HepG2 (cell line): ENCODE measurements around the gene RBM44. TPM values are rescaled to one million over a fixed set of nuclear protein-coding genes. Genes with fewer than 3 reads are reported as not detected.
A peak's percentile ranks its signal among the peaks of the same experiment; 100 is the strongest.

Experiments
- ATAC-seq: fragments of 200-7000 bp; cut with Tn5 transposase; 3 replicates; pipeline ENCODE4 v1.9.1; 2020; ENCODE audit warnings: mild to moderate bottlenecking, moderate library complexity
- BruUV-seq: library from RNA; stranded (reverse); fragments of 400-500 nt; replicated peaks from 2 replicates; lab custom pipeline; 2021; lab: Mats Ljungman, UMichigan
- CTCF ChIA-PET: fragments of 300-600 bp; formaldehyde crosslinking; extraction: SDS; loops from one replicate; lab custom pipeline; 2021; ENCODE audit warnings: low total read pairs, inconsistent platforms, low intra/inter-chr PET ratio; lab: Yijun Ruan, JAX
- POLR2A ChIA-PET: fragments of 350-600 bp; sonication (Branson Sonifier 250); formaldehyde crosslinking; loops from one replicate; lab custom pipeline; 2020; ENCODE audit warnings: antibody characterized with exemption, inconsistent platforms; lab: Yijun Ruan, JAX
- DNase-seq: peaks from one replicate; pipeline ENCODE4 v3.0.0-alpha.2; 2015; ENCODE audit warnings: low spot score
- FAIRE-seq: peaks from 3 replicates; lab custom pipeline; 2011; peaks lifted over from hg19 to GRCh38; lab: Jason Lieb, UNC
- H2AFZ ChIP-seq: one replicate; pipeline ENCODE4 v1.6.1; 2011; ENCODE audit warnings: low read length, inconsistent platforms
- H3K27ac ChIP-seq: fragments of 300-600 bp; 3 replicates; pipeline ENCODE4 v1.8.0; 2011; ENCODE audit warnings: mixed run types, mild to moderate bottlenecking, mixed read lengths, low read length, inconsistent platforms; ENCODE audit not compliant: insufficient read depth; ENCODE audit errors: extremely low read length
- H3K27me3 ChIP-seq, 2 experiments: fragments of 200-600 bp in 1 of 2; 2 replicates in 1 of 2; 3 replicates in 1 of 2; pipeline versions ENCODE4 v1.6.0 to v1.8.0; 2011; ENCODE audit warnings: low read length in 2 of 2, mild to moderate bottlenecking in 2 of 2, moderate library complexity in 2 of 2, inconsistent platforms in 1 of 2; ENCODE audit not compliant: insufficient read depth in 2 of 2, control insufficient read depth in 1 of 2
- H3K36me3 ChIP-seq, 2 experiments: fragments of 200-600 bp in 1 of 2; replicated peaks in 1 of 2; 2 replicates in 1 of 2; 3 replicates in 1 of 2; pipeline versions ENCODE4 v1.5.1 to v1.8.0; 2011; ENCODE audit warnings: low read length in 2 of 2, inconsistent platforms in 1 of 2; ENCODE audit not compliant: insufficient read depth in 2 of 2, control insufficient read depth in 1 of 2
- H3K4me1 ChIP-seq: 2 replicates; pipeline ENCODE4 v1.5.1; 2012; ENCODE audit warnings: low read length, inconsistent platforms; ENCODE audit not compliant: insufficient read depth
- H3K4me2 ChIP-seq: 2 replicates; pipeline ENCODE4 v1.6.0; 2011; ENCODE audit warnings: low read depth, low read length, inconsistent platforms
- H3K4me3 ChIP-seq, 3 experiments: fragments of 200-600 bp in 1 of 3; sonication (generic), shearing (Covaris generic) in 1 of 3; replicated peaks in 1 of 3; 2 replicates each; pipeline ENCODE4 v1.5.1; 2011 to 2016; ENCODE audit warnings: low read length in 3 of 3, inconsistent platforms in 2 of 3, low read depth in 2 of 3, mild to moderate bottlenecking in 2 of 3, control low read depth in 1 of 3, mixed read lengths in 1 of 3; ENCODE audit not compliant: insufficient read depth in 1 of 3
- H3K79me2 ChIP-seq: one replicate; pipeline ENCODE4 v1.6.1; 2011; ENCODE audit warnings: low read length, inconsistent platforms; ENCODE audit not compliant: insufficient read depth
- H3K9ac ChIP-seq: 2 replicates; pipeline ENCODE4 v1.6.0; 2011; ENCODE audit warnings: mild to moderate bottlenecking, low read depth, low read length, inconsistent platforms; ENCODE audit not compliant: insufficient read depth
- H3K9me3 ChIP-seq: 2 replicates; pipeline ENCODE4 v1.5.1; 2012; ENCODE audit warnings: mild to moderate bottlenecking, low read length
- H4K20me1 ChIP-seq: 2 replicates; pipeline ENCODE4 v1.6.0; 2011; ENCODE audit warnings: inconsistent platforms, mild to moderate bottlenecking, low read length, moderate library complexity; ENCODE audit not compliant: insufficient read depth
- CSRNP1 ChIP-seq: sonication (generic); formaldehyde crosslinking; IDR thresholded peaks from 2 replicates; pipeline ENCODE4 v1.8.1; 2023; ENCODE audit warnings: mild to moderate bottlenecking, missing genetic modification reagents
- ISX ChIP-seq: sonication (generic); formaldehyde crosslinking; conservative IDR thresholded peaks from 2 replicates; pipeline ENCODE4 v1.5.0; 2020; ENCODE audit warnings: missing genetic modification reagents
- MYPOP ChIP-seq: sonication (generic); formaldehyde crosslinking; IDR thresholded peaks from 2 replicates; pipeline ENCODE4 v1.8.1; 2023; ENCODE audit warnings: mild to moderate bottlenecking, moderate library complexity, missing genetic modification reagents
- PLSCR1 ChIP-seq: sonication (generic); formaldehyde crosslinking; IDR thresholded peaks from 2 replicates; pipeline ENCODE4 v1.5.0; 2020; ENCODE audit warnings: missing genetic modification reagents, mild to moderate bottlenecking, borderline replicate concordance
- RELA ChIP-seq: sonication (generic); formaldehyde crosslinking; IDR thresholded peaks from 2 replicates; pipeline ENCODE4 v1.4.0; 2020; ENCODE audit warnings: missing genetic modification reagents
- SALL2 ChIP-seq: sonication (generic); formaldehyde crosslinking; IDR thresholded peaks from 2 replicates; pipeline ENCODE4 v1.8.1; 2023; ENCODE audit warnings: mild to moderate bottlenecking, missing genetic modification reagents, inconsistent platforms
- SP140L ChIP-seq: sonication (generic); formaldehyde crosslinking; IDR thresholded peaks from 2 replicates; pipeline ENCODE4 v1.4.0; 2020; ENCODE audit warnings: missing genetic modification reagents, borderline replicate concordance
- YEATS4 ChIP-seq: sonication (generic); formaldehyde crosslinking; IDR thresholded peaks from 2 replicates; pipeline ENCODE4 v1.4.0; 2020; ENCODE audit warnings: missing genetic modification reagents, borderline replicate concordance
- ZFY ChIP-seq: sonication (generic); formaldehyde crosslinking; IDR thresholded peaks from 2 replicates; pipeline ENCODE4 v1.4.0; 2020; ENCODE audit warnings: missing genetic modification reagents
- ZNF430 ChIP-seq: sonication (generic); formaldehyde crosslinking; IDR thresholded peaks from 2 replicates; pipeline ENCODE4 v1.9.0; 2021; ENCODE audit warnings: mild to moderate bottlenecking, missing genetic modification reagents
- ZNF564 ChIP-seq: sonication (generic); formaldehyde crosslinking; IDR thresholded peaks from 2 replicates; pipeline ENCODE4 v1.8.1; 2023; ENCODE audit warnings: mild to moderate bottlenecking, missing genetic modification reagents
- ZNF768 ChIP-seq: sonication (generic); formaldehyde crosslinking; IDR thresholded peaks from 2 replicates; pipeline ENCODE4 v1.4.0; 2020; ENCODE audit warnings: missing genetic modification reagents
- WGBS: methylation state at CpG from one replicate; pipeline ENCODE4 v1.1.6; 2017; ENCODE audit warnings: low lambda C conversion rate; 5-methylcytosine and 5-hydroxymethylcytosine counted together
- in situ Hi-C: cut with HindIII; loops from 2 replicates; pipeline ENCODE4 v1.10.0; 2017; ENCODE audit warnings: low pct_unique_long_range_greater_than_20kb; ENCODE audit not compliant: extremely low pct_ligation_motif_present
- intact Hi-C: fragments of 100-400 bp; cut with micrococcal nuclease; formaldehyde crosslinking; loops from one replicate; pipeline ENCODE4 v1.10.0; 2022; ENCODE audit not compliant: unreplicated experiment
- polyA plus RNA-seq, 8 experiments: library from polyadenylated mRNA; depleted of rRNA in 3 of 8; stranded (reverse) in 7 of 8; unstranded in 1 of 8; fragments of >200 nt; fragmentation: Illumina TruSeq in 4 of 8; extraction: Trizol in 4 of 8; gene quantifications; 2 replicates each; pipeline versions ENCODE4 v1.2.1 to v1.2.3, GENCODE V29; 2011 to 2016; ENCODE audit warnings: low read depth in 4 of 8, missing spikeins in 1 of 8, mixed read lengths in 1 of 8; ENCODE audit not compliant: insufficient read depth in 1 of 8
- total RNA-seq, 5 experiments: library from RNA; depleted of rRNA; stranded (reverse); fragments of >200 nt; fragmentation: Illumina TruSeq; extraction: Trizol; gene quantifications; 2 replicates each; pipeline ENCODE4 v1.2.3, GENCODE V29; 2016; ENCODE audit warnings: low read depth in 1 of 5

Gene RBM44
- total and polyA plus RNA-seq, 2 of the 13 experiments (the other 11 are each of a cell fraction or from before 2014, with no cell fraction given): 0.13 to 0.50 TPM

- peaks cover 20 to 89% of the 10 kb centered on the region in 2 experiments; a peak in 4 of 5 replicates for H3K27me3 ChIP-seq
- DNase-seq (no peak), ATAC-seq (no peak), FAIRE-seq (no peak)
- H2AFZ ChIP-seq: no peak overlapping the region
- no peaks in the 10 kb centered on the region; the same call in 1 of the 2 replicates for H4K20me1 ChIP-seq
- intact Hi-C loops (no loop called here), in situ Hi-C loops (no loop called here)
- no peak overlapping the region for H3K9ac ChIP-seq
- H3K4me3 ChIP-seq: no peak overlapping the region
- 47% methylated on average over 16 of the region's 19 CpGs for WGBS
- no peaks in the 10 kb centered on the region for H3K9me3 ChIP-seq
- H3K36me3 ChIP-seq: no peaks in the 10 kb centered on the region
- H3K4me2 ChIP-seq: no peak overlapping the region
- TF ChIP-seq SP140L (no peak), ZNF768 (CRISPR knock-in tag) (peak; percentile 75)
- CTCF ChIA-PET: no interaction called here
- H3K27ac ChIP-seq: no peak overlapping the region
- H3K4me1 ChIP-seq: 0 out of 2 replicates have a peak, but pooled peaks cover 9% of the 10 kb centered on the region
- H3K79me2 ChIP-seq: no peaks in the 10 kb centered on the region
- BruUV-seq: no TSS peak
- POLR2A ChIA-PET: no interaction called here
Measured at GRCh38 chr2:237872178-237872887, 73.8 kb downstream of the RBM44 start.

- no TSS peak for BruUV-seq
- FAIRE-seq (no peak), ATAC-seq (no peak), DNase-seq (no peak)
- Histone ChIP-seq H3K4me1 (peaks cover 13% of the 10 kb centered on the region), H3K4me2 (no peak overlapping the region), H3K27ac (no peak overlapping the region), H3K79me2 (no peaks in the 10 kb centered on the region), H3K27me3 (peaks cover 22 to 94% of the 10 kb centered on the region in 2 experiments; a peak in 4 of 5 replicates), H3K4me3 (no peak overlapping the region), H3K36me3 (no peaks in the 10 kb centered on the region), H4K20me1 (no peaks in the 10 kb centered on the region; the same call in 1 of the 2 replicates), H3K9me3 (no peaks in the 10 kb centered on the region), H3K9ac (no peak overlapping the region), H2AFZ (no peak overlapping the region)
- no peak for TF ChIP-seq MYPOP (CRISPR knock-in tag)
- TF ChIP-seq SALL2 (CRISPR knock-in tag): no peak
- TF ChIP-seq RELA: no peak
- no peak for TF ChIP-seq ISX (CRISPR knock-in tag)
- TF ChIP-seq PLSCR1 (CRISPR knock-in tag): no peak
- TF ChIP-seq ZFY (CRISPR knock-in tag): no peak
- TF ChIP-seq ZNF430 (CRISPR knock-in tag): no peak
- no peak for TF ChIP-seq YEATS4 (CRISPR knock-in tag)
- TF ChIP-seq CSRNP1 (CRISPR knock-in tag): no peak
- no peak for TF ChIP-seq ZNF564 (CRISPR knock-in tag)
- 50% methylated on average over 11 of the region's 11 CpGs for WGBS
- intact Hi-C loops: no loop called here
- in situ Hi-C loops: no loop called here
- ChIA-PET CTCF (no interaction called here), POLR2A (no interaction called here)
Measured at GRCh38 chr2:237873421-237873831, 74.8 kb downstream of the RBM44 start.
